Epithelial cell of esophagus (primary cell): ENCODE measurements around the gene IFNGR2.
A peak's percentile ranks its signal among the peaks of the same experiment; 100 is the strongest.

Experiments used
- DNase-seq: peaks from one replicate; pipeline ENCODE4 v3.0.0; 2010; ENCODE audit warnings: low read depth
- H3K4me3 ChIP-seq: 2 replicates; pipeline ENCODE4 v1.5.1; 2011; ENCODE audit warnings: mild to moderate bottlenecking, low read length, control low read depth
- TF ChIP-seq, protein P1 (sequence below): IDR thresholded peaks from 2 replicates; pipeline ENCODE4 v1.5.1; 2011; ENCODE audit warnings: low read depth, mild to moderate bottlenecking, low read length, control low read depth, inconsistent platforms; ENCODE audit not compliant: insufficient read depth; ENCODE audit errors: missing control alignments

Gene IFNGR2

DNA sequence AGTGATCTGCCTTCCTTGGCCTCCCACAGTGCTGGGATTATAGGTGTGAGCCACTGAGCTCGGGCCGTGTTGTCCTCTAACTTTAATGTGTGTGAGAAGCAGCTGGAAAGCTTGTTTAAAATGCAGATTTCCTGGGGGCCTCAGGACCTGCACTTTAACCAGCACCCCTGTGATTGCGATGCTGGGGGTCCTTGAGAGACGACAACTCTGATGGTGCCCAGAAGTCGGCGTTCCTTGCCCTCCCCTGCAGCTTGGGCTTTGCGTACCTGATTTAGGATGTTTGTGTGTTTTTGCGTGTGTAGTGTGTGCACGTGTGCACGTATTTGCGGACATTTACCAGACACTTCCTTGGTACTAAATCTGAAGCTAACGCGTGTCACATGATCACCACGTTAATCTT is 10.9 kb downstream of the IFNGR2 start:
- no peak overlapping the region for H3K4me3 ChIP-seq
- TF ChIP-seq, protein P1, sequence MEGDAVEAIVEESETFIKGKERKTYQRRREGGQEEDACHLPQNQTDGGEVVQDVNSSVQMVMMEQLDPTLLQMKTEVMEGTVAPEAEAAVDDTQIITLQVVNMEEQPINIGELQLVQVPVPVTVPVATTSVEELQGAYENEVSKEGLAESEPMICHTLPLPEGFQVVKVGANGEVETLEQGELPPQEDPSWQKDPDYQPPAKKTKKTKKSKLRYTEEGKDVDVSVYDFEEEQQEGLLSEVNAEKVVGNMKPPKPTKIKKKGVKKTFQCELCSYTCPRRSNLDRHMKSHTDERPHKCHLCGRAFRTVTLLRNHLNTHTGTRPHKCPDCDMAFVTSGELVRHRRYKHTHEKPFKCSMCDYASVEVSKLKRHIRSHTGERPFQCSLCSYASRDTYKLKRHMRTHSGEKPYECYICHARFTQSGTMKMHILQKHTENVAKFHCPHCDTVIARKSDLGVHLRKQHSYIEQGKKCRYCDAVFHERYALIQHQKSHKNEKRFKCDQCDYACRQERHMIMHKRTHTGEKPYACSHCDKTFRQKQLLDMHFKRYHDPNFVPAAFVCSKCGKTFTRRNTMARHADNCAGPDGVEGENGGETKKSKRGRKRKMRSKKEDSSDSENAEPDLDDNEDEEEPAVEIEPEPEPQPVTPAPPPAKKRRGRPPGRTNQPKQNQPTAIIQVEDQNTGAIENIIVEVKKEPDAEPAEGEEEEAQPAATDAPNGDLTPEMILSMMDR = no peak
- no peak for DNase-seq

DNA sequence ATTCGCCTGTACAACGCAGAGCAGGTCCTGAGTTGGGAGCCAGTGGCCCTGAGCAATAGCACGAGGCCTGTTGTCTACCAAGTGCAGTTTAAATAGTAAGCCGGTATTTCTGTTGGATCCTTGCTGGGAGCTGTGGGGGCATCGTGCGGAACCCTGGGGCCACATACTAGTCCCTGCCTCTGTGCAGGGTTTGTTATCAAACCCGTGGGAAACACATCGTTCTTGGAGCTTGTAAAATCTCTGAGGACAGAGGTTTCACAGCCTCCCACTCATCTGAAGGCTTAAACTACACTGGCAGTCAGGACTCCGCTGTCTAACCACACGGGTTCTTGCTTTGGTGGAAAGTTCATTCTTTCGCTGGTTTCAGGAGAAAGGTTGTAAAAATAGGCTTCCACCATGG is 11.7 kb downstream of the IFNGR2 start:
- H3K4me3 ChIP-seq = no peak overlapping the region
- no peak for DNase-seq
- TF ChIP-seq, protein P1 = no peak

DNA sequence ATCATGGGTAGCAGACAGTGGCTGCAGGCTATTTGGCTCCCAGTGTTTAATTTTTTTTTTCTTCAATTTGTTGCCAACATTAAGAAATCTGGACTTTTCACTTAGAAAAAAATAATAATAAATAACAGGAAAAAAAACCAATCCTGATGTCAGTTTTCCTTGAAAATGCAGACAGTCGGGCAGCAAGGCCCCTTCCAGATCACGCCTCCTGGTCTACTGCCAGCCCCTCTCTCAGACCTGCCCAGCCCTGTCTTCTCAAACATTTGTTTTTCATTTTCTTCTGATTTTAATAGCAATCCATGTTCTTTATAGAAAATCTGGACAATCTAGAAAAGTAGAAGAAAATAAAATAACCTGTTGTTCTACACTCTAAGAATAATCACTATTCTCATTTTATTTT is 15.5 kb downstream of the IFNGR2 start:
- H3K4me3 ChIP-seq = no peak overlapping the region
- TF ChIP-seq, protein P1 = no peak
- DNase-seq = no peak

DNA sequence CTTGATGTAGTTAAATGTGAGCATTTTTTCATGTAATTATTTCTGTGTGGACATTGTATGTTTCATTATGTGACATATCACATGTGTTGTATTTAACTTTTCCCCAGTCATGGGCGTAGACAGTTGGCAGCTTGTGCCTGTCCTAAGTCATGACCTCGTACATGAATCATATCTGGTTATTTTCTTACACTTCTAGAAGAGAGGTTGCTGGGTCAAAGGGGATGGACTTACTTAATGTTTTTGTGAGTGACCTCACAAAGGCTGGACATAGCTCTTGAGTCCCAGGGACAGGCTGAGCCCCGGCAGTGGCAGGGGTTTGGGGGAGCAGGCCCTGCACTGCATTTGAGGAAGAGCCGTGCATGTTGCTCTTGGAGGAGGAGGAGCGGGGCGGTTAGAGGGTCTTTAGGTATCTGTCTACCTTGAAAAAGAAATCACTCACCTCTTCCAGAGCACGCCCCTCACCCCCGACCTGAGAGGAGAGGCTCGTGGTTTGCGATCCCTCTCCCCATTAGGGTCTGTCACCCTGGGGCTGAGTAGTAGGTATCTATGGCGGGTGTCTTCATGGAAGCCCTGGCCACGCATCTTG is 16.4 kb downstream of the IFNGR2 start:
- H3K4me3 ChIP-seq = no peak overlapping the region
- TF ChIP-seq, protein P1 = no peak

DNA sequence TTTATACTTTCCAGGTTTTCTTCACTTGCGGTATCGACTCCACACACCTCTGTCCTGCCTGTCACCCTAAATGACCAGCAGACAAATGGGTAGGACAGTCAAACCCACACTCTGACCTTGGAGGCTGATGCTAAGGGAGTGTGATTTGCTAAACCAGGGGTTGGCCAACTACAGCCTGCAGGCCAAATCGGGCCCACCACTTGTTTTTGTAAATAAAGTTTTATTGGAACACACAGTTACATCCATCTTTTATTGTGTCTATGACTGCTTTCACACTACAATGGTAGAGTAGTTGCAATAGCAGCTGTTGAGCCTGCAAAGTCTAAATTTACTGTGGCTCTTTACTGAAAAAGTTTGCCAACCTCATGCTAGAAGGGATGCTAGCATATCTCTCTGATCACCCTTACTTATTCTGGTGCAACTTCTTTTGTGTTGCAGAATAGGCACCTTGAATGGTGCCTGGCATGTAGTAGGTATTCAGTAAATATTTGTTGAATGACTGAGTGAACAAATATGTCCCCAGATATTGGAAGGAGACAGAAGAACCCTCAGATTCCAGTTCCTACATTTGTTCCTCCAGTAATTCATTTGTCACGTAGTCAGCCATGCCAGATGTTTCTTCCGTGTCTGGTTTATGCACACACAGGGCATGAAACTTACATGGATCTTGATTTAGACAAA is 18.6 kb downstream of the IFNGR2 start:
- TF ChIP-seq, protein P1 = no peak
- DNase-seq = no peak
- H3K4me3 ChIP-seq = no peak overlapping the region

More for the DNA sequence above, 16.4 kb downstream of the IFNGR2 start:
- DNase-seq = peak; percentile 24

DNA sequence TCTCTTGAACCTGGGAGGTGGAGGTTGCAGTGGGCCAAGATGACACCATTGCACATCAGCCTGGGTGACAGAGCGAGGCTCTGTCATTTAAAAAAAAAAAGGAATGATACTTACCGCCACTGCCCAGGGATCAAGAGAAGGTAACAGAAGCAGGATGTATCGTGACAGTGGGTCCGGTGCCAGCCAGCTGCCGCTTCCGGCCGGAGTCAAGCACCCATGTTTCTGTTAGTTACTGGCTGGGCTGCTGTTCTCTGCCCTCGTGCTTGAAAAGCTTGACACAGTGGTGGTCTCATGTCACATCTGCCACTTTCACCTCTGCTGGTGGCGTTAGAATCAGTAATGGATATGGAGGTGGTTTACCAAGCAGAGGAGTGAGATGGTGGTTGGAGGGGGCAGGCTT is 21.0 kb downstream of the IFNGR2 start:
- TF ChIP-seq, protein P1 = no peak
- no peak overlapping the region for H3K4me3 ChIP-seq
- DNase-seq = no peak

DNA sequence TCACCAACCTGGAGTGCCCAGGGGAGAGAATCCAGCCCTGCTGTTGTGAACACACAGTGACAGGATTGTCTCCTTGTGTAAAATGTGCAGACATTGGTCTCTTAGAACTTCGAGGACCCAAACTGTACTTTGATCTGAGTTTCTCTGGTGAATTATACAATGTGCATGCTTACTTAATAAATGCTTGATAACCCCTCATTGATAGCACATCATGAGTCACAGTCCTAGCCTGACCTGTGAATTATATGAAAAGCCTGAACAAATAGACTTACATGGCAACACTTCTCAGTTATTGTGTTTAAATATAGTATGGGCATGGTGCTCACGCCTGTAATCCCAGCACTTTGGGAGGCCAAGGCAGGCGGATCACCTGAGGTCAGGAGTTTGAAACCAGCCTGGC is 22.6 kb downstream of the IFNGR2 start:
- no peak for DNase-seq
- no peak overlapping the region for H3K4me3 ChIP-seq
- TF ChIP-seq, protein P1 = no peak
